Trophoblast cell (in vitro differentiated cells and primary cell): Measurements from ENCODE around the gene WWP2.

Source experiments
- DNase-seq, 2 donors: peaks; one replicate each; pipeline ENCODE4 v3.0.0-alpha.2; 2016
- H2AFZ ChIP-seq: 2 replicates; pipeline ENCODE4 v1.6.1; 2013; ENCODE audit warnings: low read length, moderate library complexity, mild to moderate bottlenecking; ENCODE audit not compliant: insufficient read depth, poor library complexity
- H2AK5ac ChIP-seq: 2 replicates; pipeline ENCODE4 v1.6.1; 2013; ENCODE audit warnings: mild to moderate bottlenecking, low read length
- H2BK120ac ChIP-seq: 2 replicates; pipeline ENCODE4 v1.6.1; 2013; ENCODE audit warnings: low read length, mild to moderate bottlenecking, moderate library complexity; ENCODE audit not compliant: insufficient read depth, poor library complexity
- H2BK12ac ChIP-seq: 2 replicates; pipeline ENCODE4 v1.6.1; 2013; ENCODE audit warnings: mild to moderate bottlenecking, low read length, moderate library complexity
- H2BK5ac ChIP-seq: 2 replicates; pipeline ENCODE4 v1.6.1; 2013; ENCODE audit warnings: low read length, low read depth, moderate library complexity, mild to moderate bottlenecking; ENCODE audit not compliant: poor library complexity
- H3K14ac ChIP-seq: 2 replicates; pipeline ENCODE4 v1.6.1; 2013; ENCODE audit warnings: mild to moderate bottlenecking, low read length
- H3K18ac ChIP-seq: 2 replicates; pipeline ENCODE4 v1.6.1; 2013; ENCODE audit warnings: mild to moderate bottlenecking, low read length
- H3K23ac ChIP-seq: 2 replicates; pipeline ENCODE4 v1.6.1; 2013; ENCODE audit warnings: low read length
- H3K27ac ChIP-seq: 2 replicates; pipeline ENCODE4 v1.5.1; 2013; ENCODE audit warnings: low read depth, mild to moderate bottlenecking, inconsistent platforms, low read length, moderate library complexity
- H3K27me3 ChIP-seq: 2 replicates; pipeline ENCODE4 v1.6.1; 2013; ENCODE audit warnings: inconsistent platforms, mild to moderate bottlenecking, low read length, moderate library complexity; ENCODE audit not compliant: insufficient read depth
- H3K36me3 ChIP-seq, 2 experiments: 1 replicate in 1 of 2; 2 replicates in 1 of 2; pipeline ENCODE4 v1.6.1; 2013; ENCODE audit warnings: low read length in 2 of 2, mild to moderate bottlenecking in 2 of 2, moderate library complexity in 1 of 2; ENCODE audit not compliant: insufficient read depth in 2 of 2, control insufficient read depth in 1 of 2
- H3K4ac ChIP-seq: 2 replicates; pipeline ENCODE4 v1.6.1; 2013; ENCODE audit warnings: low read depth, mild to moderate bottlenecking, low read length, moderate library complexity
- H3K4me1 ChIP-seq, 2 experiments: 1 replicate in 1 of 2; 2 replicates in 1 of 2; pipeline ENCODE4 v1.6.1; 2013; ENCODE audit warnings: low read length in 2 of 2, mild to moderate bottlenecking in 2 of 2, moderate library complexity in 1 of 2; ENCODE audit not compliant: insufficient read depth in 2 of 2, control insufficient read depth in 1 of 2
- H3K4me2 ChIP-seq: 2 replicates; pipeline ENCODE4 v1.6.1; 2013; ENCODE audit warnings: inconsistent platforms, mild to moderate bottlenecking, low read length, moderate library complexity
- H3K4me3 ChIP-seq: 2 replicates; pipeline ENCODE4 v1.5.1; 2013; ENCODE audit warnings: mild to moderate bottlenecking, low read depth, low read length, inconsistent platforms
- H3K79me1 ChIP-seq: one replicate; pipeline ENCODE4 v1.6.1; 2013; ENCODE audit warnings: low read length
- H3K79me2 ChIP-seq: 2 replicates; pipeline ENCODE4 v1.6.1; 2013; ENCODE audit warnings: low read length, mild to moderate bottlenecking; ENCODE audit not compliant: control insufficient read depth, insufficient read depth, poor library complexity
- H3K9ac ChIP-seq: 2 replicates; pipeline ENCODE4 v1.6.1; 2013; ENCODE audit warnings: mild to moderate bottlenecking, low read length
- H3K9me3 ChIP-seq: 2 replicates; pipeline ENCODE4 v1.6.1; 2013; ENCODE audit warnings: low read depth, mild to moderate bottlenecking, control low read depth, inconsistent platforms, low read length; ENCODE audit not compliant: insufficient read depth
- H4K12ac ChIP-seq: 2 replicates; pipeline ENCODE4 v1.6.1; 2013; ENCODE audit warnings: low read depth, mild to moderate bottlenecking, low read length, moderate library complexity
- H4K8ac ChIP-seq: 2 replicates; pipeline ENCODE4 v1.6.1; 2013; ENCODE audit warnings: low read depth, mild to moderate bottlenecking, low read length, moderate library complexity
- H4K91ac ChIP-seq: one replicate; pipeline ENCODE4 v1.6.1; 2013; ENCODE audit warnings: low read depth, mild to moderate bottlenecking, low read length, moderate library complexity
- WGBS: extraction: QIAGEN DNeasy Blood & Tissue Kit; methylation state at CpG from one replicate; pipeline ENCODE4 v1.1.7; 2013; ENCODE audit warnings: missing lambda C conversion rate; ENCODE audit not compliant: insufficient read length, insufficient coverage; ENCODE audit errors: extremely low coverage; 5-methylcytosine and 5-hydroxymethylcytosine counted together

WWP2 gene

GRCh38 chr16:69768666-69769065 lies 6.5 kb downstream of the WWP2 start:
- H3K4me3 ChIP-seq, result no peak overlapping the region
- H3K23ac ChIP-seq, result no peak overlapping the region
- H3K9ac ChIP-seq, result no peak overlapping the region
- H2BK12ac ChIP-seq, result no peak overlapping the region
- no peak overlapping the region for H4K12ac ChIP-seq
- no peak overlapping the region for H2BK5ac ChIP-seq
- no CpG with 5 or more reads among the region's 6 CpGs for WGBS
- H3K18ac ChIP-seq, result no peak overlapping the region
- no peaks in the 10 kb centered on the region for H3K9me3 ChIP-seq
- H3K27ac ChIP-seq, result no peak overlapping the region
- H2AK5ac ChIP-seq, result no peak overlapping the region
- DNase-seq, result no peak
- H4K8ac ChIP-seq, result no peak overlapping the region
- H3K4me2 ChIP-seq, result no peak overlapping the region
- no peak overlapping the region for H4K91ac ChIP-seq
- no peak overlapping the region for H3K4ac ChIP-seq
- no peaks in the 10 kb centered on the region for H3K79me2 ChIP-seq
- no peaks in the 10 kb centered on the region for H3K36me3 ChIP-seq
- H3K14ac ChIP-seq, result no peak overlapping the region
- H3K4me1 ChIP-seq, result no peaks in the 10 kb centered on the region
- H3K27me3 ChIP-seq, result no peaks in the 10 kb centered on the region
- no peak overlapping the region for H2AFZ ChIP-seq
- H2BK120ac ChIP-seq, result no peak overlapping the region
- H3K79me1 ChIP-seq, result no peaks in the 10 kb centered on the region

DNA sequence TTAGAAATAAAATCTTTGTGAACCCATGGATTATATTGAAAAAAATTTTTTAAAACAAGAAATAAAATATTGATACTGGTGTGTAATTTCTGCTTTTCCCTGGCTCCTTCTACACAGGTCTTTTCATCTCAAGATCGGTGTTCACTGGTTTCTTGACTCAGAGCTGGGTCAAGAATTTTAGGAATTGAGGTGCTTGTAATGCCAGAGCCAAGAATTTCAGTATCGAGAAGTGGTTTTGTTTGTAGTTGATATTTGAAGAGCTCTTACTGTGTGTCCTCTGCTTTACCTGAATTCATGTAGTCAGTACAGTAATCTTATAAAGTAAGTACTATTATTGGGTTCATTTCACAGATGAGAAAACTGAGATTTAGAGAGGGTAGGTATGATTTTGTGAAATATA lies 7.3 kb downstream of the WWP2 start:
- no peak for DNase-seq
- Histone ChIP-seq H3K23ac (no peak overlapping the region), H3K4me2 (no peak overlapping the region), H3K27ac (no peak overlapping the region), H3K9ac (no peak overlapping the region), H3K4ac (no peak overlapping the region), H3K4me1 (no peaks in the 10 kb centered on the region), H3K4me3 (no peak overlapping the region), H3K18ac (no peak overlapping the region), H3K27me3 (no peaks in the 10 kb centered on the region), H3K79me1 (no peaks in the 10 kb centered on the region), H3K9me3 (no peaks in the 10 kb centered on the region), H4K12ac (no peak overlapping the region), H2AK5ac (no peak overlapping the region), H2BK5ac (no peak overlapping the region), H2AFZ (no peak overlapping the region), H2BK120ac (no peak overlapping the region), H2BK12ac (no peak overlapping the region), H3K14ac (no peak overlapping the region), H4K8ac (no peak overlapping the region), H4K91ac (no peak overlapping the region), H3K36me3 (no peaks in the 10 kb centered on the region), H3K79me2 (no peaks in the 10 kb centered on the region)
- no CpG with 5 or more reads among the region's 2 CpGs for WGBS

DNA sequence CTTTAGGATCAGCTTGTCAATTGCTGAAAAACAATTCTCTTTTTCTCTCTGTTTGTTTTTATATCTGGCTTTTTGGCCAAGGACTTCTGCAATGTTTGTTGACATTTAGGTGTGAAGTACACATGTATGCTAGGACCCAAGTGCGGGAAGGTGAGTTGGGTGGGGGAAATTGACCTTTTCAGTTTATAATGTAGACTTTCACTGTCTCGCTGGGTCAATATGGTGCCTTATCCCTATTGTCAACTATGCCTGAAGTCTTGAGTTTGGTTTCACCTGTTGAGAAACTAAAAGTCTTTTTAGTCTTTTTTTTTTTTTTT lies 9.5 kb downstream of the WWP2 start:
- Histone ChIP-seq H4K8ac (no peak overlapping the region), H3K4me2 (no peak overlapping the region), H3K9me3 (no peaks in the 10 kb centered on the region), H3K18ac (no peak overlapping the region), H2BK5ac (no peak overlapping the region), H4K91ac (no peak overlapping the region), H3K79me2 (no peaks in the 10 kb centered on the region), H4K12ac (no peak overlapping the region), H3K4ac (no peak overlapping the region), H2AK5ac (no peak overlapping the region), H3K4me3 (no peak overlapping the region), H2BK12ac (no peak overlapping the region), H3K23ac (no peak overlapping the region), H3K27me3 (no peaks in the 10 kb centered on the region), H3K4me1 (no peaks in the 10 kb centered on the region), H3K36me3 (no peaks in the 10 kb centered on the region), H3K14ac (no peak overlapping the region), H3K9ac (no peak overlapping the region), H3K79me1 (no peaks in the 10 kb centered on the region), H2BK120ac (no peak overlapping the region), H3K27ac (no peak overlapping the region), H2AFZ (no peak overlapping the region)
- DNase-seq, result no peak
- no CpG with 5 or more reads among the region's 2 CpGs for WGBS

GRCh38 chr16:69773260-69773947 lies 11.3 kb downstream of the WWP2 start:
- H2AFZ ChIP-seq, result no peak overlapping the region
- no peak overlapping the region for H3K4me3 ChIP-seq
- H3K4me2 ChIP-seq, result no peak overlapping the region
- no peak overlapping the region for H2BK5ac ChIP-seq
- no peak overlapping the region for H4K91ac ChIP-seq
- no peak overlapping the region for H3K23ac ChIP-seq
- H2BK120ac ChIP-seq, result no peak overlapping the region
- no peak overlapping the region for H3K27ac ChIP-seq
- no CpG with 5 or more reads among the region's 6 CpGs for WGBS
- no peak overlapping the region for H3K14ac ChIP-seq
- no peaks in the 10 kb centered on the region for H3K36me3 ChIP-seq
- no peaks in the 10 kb centered on the region for H3K79me1 ChIP-seq
- no peak overlapping the region for H3K4ac ChIP-seq
- no peak overlapping the region for H4K12ac ChIP-seq
- H3K18ac ChIP-seq, result no peak overlapping the region
- no peak overlapping the region for H3K9ac ChIP-seq
- no peaks in the 10 kb centered on the region for H3K27me3 ChIP-seq
- H3K4me1 ChIP-seq, result no peaks in the 10 kb centered on the region
- no peak overlapping the region for H2BK12ac ChIP-seq
- no peaks in the 10 kb centered on the region for H3K79me2 ChIP-seq
- no peak for DNase-seq
- H4K8ac ChIP-seq, result no peak overlapping the region
- H2AK5ac ChIP-seq, result no peak overlapping the region
- H3K9me3 ChIP-seq, result no peaks in the 10 kb centered on the region
